Renal cortical epithelial cell (primary cell): ENCODE results near the gene TCF21. TPM values are rescaled to one million over a fixed set of nuclear protein-coding genes. Genes with fewer than 3 reads are reported as not detected.
"Not testable (repeated sequence)": the region's sequence is repeated elsewhere in the genome, so short reads cannot be mapped to it uniquely, and the experiment has no call there.

Experiments
- DNase-seq: peaks from one replicate; pipeline ENCODE4 v3.0.0-alpha.2; 2011; ENCODE audit warnings: low read depth
- total RNA-seq: library from RNA; depleted of rRNA; stranded (reverse); fragments of >200 nt; gene quantifications from 2 replicates; pipeline ENCODE4 v1.2.3, GENCODE V29; 2014

TCF21 gene
- total RNA-seq: not detected in 2 replicates

DNA sequence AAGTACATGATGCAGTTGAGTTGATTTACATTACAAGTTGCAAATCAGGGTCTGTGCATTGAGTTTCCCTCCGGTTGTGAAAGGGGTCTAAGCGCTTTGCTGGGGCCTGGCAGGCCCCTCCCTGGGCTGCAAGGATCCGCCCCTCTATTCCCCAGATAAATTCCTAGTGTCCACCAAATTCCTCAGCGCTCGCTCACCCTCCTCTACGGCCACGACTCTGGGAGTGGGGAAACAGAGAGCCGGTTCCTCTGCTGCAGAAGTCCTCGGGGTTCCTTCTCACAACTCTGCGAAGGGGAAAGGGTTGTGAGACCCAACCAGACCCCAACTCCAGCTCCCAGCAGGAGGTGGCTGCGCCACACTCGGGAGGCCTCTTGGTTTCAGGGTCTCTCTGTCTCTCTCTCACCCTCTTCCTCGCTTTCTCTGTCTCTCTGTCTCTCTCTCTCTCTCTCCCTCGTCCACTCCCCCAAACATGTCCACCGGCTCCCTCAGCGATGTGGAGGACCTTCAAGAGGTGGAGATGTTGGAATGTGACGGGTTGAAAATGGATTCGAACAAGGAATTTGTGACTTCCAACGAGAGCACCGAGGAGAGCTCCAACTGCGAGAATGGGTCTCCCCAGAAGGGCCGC is at the start of gene TCF21:
Gene TCF21, plus strand, starts transcription at position 185 of the 628 bp plus-strand sequence. Its CDS starts 285 bp downstream, at position 470.
- peak; percentile 16 for DNase-seq

DNA sequence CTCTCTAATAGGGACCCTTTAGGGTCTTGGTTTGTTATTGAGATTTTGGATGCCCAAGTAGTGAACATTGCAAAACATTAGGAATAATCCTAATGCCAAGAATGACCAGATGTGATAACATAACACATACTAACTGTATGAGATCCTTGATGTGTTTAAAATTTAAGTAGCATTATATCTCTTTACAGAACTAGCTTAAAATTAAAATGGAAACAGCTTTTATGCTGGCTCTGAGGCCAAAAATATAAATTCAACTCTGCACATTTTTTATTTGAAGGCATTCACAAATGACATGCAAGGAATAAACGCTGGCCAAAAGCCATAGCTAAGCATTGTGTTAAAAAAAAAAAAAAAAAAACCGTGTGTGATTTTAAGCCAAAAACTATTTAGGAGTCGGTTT is 47.7 kb upstream of the TCF21 start:
- DNase-seq: no peak

DNA sequence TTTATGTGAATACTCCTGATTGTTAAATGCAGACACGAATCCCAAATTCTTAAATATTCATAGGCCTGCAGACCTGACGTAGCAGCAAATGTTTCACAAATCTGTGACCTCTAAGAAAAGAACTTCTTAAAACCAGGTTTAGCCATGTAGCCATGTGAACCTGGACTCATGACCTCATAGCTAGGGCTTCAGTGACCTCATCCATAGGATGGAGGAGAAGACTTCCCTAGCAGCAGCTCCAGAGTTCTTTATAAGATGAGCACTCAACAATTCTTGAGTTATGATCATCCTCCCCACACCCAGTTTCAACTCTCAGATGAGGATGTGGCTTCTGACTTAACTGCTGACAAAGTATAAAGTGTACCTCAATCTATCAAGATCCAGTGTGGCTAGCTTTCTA is 45.8 kb upstream of the TCF21 start:
- DNase-seq: no peak

DNA sequence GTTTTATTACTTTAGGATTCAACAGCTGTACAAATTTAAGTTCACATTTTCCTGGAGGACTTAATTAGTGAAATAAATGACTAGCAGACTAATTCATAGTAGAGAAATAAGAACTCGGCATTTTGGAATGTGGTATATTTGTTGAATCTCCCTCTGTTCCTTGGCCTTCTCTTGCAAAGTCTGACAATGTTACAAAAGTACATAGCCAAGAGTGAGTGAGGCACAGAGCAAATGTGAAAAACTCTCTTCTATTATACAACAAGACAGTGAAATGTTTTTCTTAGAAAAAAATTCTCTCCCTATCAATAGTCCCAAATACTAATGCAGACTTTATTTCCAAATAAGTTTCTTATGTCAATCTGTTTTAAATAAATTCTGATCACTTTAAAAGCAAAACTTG is 44.2 kb upstream of the TCF21 start:
- DNase-seq: no peak

DNA sequence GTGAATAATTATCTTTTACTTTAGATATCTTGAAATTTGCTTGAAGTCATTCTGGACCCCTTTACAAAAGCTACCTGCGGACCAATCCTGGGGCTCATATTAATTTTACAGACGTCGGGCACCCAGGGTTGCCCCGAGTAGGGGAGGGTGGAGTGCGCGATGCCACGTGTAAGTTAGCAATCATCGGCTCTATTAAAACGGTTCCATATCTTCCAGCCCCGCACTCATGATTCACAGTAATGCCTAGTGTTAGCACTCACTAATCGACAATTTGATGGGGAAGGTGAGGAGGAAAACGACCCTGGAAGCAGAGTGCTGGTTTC is 34.9 kb upstream of the TCF21 start:
- DNase-seq: no peak

DNA sequence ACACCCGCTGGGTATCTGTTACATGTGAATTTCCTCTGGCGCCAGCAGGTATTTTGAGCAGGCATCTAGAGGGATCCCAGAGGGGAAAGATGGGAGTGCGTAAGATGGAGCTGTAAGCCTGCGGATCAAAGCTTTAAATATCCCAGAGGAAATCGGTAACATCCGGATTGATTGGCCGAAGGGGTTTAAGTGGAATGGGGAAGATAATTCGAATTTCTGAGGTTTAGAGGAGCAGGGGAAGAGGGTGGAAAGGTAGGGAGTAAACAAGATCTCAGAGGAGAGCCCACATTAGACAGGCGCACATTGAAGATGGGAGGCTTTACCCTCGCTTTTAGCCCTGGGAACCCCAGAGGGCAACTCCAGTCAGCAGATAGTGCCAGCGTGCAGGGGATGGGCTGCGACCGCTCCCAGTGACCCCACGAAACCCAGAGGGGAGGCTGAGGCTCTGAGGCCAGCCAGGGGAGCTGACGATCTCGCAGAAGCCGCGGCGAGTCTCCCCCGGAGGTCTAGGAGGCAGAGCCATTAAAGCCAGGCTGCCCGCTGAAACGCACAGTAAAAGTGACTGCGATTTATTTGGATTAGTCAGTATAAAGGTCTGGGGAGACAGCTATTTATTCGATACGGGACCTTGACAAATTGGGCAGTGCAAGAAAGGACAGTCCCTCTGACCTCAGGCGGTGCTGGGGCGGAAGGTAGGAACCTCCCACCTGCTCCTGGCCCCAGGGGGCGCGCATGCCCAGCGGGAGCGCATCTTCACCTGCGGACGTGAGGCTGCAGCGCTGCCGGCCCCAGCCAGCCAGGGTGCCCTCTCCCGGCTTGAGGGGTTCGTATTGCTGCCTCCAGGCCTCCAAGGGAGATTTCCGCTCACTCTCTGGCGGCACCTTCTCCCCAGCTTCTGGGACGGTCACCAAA is 34.3 kb upstream of the TCF21 start:
- no peak for DNase-seq

DNA sequence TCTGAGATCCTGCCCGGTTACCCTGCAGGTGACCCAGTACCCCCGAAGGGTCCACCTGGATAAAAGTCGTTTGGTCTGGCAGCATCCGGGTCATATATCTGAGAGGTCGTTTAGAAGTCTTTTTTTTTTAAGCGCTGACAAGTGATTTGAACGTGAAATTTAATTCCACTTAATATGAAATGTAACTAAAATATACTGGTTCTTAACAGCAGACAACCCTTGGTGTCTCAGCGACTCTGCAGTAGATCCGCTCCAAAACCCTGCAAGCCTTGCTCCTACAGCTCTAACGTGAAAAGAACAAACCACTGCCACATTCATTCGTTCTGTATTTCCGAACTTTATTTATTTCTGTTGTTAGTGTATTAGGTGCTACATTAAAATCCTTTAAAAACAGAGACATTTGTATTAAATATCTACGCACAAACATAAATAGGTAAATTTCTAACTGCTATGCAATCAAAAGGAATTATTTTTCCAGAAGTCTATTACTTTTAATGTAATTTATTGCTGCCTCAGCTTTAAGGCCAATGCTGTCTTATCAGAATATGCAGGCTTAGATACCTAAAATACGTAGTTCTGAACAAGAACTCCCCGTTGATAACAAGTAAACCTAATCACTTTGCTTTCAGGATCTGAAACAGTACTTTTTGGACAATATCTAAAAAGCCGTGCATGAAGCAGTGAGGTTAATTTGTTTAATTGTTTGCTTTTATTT is 33.5 kb upstream of the TCF21 start:
- DNase-seq: peak; percentile 6

DNA sequence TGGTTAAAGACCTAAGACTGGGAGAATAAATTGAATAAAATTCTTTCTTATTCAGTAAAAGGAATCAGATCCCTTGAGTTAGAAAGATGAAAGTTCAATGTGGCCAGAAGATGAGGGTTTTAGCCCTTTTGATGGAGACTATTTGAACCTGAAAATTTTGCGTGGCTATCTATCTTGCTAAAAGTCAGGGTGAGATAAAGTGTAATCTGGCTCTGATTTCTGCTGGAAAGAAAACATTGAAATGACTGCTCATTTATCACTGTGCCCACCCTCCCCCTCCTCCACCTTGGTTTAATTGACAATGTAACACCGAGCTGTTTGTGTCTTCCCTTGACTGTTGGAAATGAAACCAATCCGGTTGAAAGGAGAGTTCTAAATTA is 32.9 kb upstream of the TCF21 start:
- DNase-seq: no peak

DNA sequence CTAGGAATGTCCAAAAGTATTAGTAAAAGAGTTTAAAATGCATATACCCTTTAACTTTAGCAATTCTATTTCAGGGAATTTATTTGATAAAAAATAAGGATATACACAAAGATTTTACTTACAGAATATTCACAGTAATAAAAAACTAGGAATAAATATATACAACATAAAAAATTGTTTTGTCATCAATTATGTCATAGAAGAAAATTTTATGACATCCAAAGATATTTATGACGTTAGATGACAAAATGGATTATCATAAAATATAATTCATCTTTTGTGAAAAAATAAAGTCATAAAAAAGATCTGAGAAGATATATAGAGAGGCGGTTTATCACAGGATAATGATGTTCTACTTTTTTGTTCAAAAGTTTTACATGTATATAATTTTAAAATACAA is 32.0 kb upstream of the TCF21 start:
- no peak for DNase-seq

DNA sequence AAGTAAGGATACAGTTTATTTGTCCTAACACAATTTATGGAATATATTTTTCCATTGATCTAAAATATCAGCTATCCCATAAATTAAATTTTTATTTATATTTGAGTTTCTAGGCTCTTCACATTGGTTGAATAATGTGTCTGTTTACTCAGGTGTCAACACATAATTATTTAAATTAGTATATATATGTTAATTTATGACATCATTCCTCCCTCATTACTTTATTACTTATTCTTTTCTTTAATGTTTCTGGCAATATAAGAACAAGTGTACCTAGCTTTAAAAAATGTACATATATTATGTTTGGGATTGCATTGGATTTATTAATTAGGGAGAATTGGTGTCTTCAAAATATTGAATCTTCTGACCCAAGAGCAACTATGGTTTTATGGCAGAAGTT is 31.2 kb upstream of the TCF21 start:
- DNase-seq: no peak

DNA sequence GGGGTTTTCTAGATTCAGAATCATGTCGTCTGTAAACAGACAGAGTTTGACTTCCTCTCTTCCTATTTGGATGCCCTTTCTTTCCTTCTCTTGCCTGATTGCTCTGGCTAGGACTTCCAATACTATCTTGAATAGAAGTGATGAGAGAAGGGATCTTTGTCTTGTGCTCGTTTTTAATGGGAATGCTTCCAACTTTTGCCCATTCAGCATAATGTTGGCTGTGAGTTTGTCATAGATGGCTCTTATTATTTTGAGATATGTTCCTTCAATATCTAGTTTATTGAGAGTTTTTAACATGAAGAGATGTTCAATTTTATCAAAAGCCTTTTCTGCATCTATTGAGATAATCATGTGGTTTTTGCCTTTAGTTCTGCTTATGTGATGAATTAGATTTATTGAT is 27.6 kb upstream of the TCF21 start:
- DNase-seq: not testable (repeated sequence)

DNA sequence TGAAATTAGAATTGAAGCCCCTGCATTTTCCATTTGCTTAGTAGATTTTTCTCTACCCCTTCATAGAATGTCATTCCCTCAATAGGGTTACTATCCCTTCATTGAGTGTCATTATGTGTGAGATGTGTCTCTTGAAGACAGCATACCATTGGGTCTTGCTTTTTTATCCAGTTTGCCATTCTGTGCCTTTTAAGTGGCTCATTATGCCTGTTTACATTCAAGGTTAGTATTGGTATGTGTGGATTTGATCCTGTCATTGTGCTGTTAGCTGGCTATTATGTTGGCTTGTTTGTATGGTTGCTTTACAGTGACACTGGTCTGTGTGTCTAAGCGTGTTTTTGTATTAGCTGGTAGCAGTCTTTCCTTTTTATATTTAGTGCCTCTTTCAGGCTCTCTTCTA is 25.7 kb upstream of the TCF21 start:
- DNase-seq: no peak

DNA sequence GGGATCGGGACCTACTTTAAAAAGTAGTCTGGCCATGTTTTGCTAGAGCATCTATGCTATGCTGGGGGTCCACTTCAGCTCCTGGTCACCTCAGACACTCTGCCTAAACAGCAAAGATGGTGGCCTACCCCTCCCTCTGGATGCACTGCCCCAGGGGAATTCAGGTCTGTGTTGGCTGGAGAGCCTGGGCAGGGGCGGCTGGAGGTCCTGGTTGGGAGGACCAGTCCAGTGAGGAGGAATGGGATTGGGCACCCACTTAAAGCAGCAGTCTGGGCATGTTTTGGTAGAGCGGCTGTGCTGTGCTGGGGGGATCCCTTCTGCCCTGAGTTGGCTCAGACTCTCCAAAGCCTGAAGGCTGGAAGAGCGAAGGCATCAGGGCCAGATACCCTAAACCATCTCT is 23.2 kb upstream of the TCF21 start:
- no peak for DNase-seq

DNA sequence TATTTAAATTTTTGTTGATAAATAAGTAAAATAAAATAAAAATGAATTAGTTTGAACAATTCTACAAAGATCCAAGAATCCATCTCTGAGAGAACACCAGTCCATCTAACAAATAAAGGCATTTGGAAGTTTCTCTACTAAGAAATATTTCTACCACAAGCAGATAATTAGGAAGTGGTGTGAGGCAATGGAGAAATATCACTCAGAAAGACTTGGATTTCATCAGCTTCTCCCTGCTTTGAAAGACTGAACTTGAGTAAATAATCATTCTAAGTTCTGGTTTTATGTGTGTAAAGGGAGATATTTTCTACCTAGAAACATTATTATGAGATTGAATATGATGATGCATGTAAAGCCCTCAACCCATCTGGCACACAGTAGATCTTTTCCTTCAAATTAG is 17.8 kb upstream of the TCF21 start:
- DNase-seq: no peak

DNA sequence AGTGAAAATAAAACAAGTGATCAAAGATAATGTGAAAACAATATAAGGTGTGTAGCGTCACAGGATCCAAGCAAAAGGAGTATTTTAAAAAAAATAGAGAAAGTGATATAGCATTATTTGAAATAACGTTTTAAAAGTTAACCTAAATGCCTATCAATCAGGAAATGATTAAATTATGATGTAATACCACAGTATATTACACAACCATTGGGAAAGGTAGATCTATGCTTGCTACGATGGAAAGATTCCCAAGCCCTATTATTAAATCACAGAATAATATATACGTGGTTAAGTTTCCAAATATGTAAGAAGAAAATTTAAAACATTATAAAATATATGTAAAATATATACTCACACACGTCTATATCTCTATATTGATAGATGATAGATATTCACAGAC is 15.4 kb upstream of the TCF21 start:
- no peak for DNase-seq

DNA sequence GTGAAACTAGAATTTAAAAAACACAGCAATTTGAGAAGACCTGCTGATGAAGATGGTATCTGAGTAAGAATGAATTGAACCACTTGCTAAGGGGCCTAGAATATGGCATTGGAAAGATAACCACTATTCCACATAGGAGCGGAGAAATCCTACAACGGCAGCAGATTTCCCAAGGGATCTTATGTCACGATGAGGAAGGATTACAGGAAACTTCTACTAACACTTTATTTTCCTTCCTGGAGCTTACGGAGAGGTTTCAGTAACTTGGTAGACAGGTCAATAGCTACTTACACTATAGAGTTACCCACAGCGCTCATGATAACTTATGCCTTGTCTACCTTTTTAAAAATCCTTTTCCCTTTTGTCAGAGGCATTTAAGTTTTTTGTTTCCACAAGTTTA is 11.8 kb upstream of the TCF21 start:
- no peak for DNase-seq

DNA sequence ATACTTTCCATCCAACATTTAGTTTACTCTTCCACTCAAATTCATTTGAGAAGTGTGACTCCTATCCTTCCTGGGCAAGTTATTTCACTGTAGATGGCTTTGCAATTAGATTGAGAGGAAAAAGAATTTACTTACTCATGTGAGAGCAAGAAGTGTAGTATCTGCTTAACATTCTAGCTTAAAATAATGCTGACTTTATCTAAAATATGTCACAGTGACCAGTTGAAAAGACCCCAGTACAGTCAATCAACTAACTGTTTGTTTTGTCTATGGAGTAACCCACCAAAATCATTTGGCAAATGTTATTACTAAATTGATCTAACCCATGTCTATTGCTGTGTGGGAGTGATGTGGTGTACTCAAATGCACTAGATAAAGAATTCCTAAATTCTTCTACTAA is 8.9 kb upstream of the TCF21 start:
- DNase-seq: no peak

DNA sequence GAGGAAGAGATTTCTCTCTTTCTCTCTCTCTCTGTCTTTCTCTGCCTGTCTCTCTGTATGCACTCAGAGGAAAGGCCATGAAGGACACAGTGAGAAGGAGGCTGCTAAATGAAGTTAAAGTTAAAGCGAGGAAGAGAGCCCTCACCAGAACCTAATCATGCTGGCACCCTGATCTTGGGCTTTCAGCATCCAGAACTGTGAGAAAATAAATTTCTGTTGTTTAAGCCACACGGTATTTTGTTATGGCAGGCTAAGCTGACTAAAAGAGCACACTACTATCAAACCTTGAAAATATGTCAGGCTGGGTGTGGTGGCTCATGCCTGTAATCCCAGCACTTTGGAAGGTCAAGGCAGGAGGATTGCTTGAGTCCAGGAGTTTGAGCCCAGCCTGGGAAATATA is 8.0 kb upstream of the TCF21 start:
- no peak for DNase-seq

DNA sequence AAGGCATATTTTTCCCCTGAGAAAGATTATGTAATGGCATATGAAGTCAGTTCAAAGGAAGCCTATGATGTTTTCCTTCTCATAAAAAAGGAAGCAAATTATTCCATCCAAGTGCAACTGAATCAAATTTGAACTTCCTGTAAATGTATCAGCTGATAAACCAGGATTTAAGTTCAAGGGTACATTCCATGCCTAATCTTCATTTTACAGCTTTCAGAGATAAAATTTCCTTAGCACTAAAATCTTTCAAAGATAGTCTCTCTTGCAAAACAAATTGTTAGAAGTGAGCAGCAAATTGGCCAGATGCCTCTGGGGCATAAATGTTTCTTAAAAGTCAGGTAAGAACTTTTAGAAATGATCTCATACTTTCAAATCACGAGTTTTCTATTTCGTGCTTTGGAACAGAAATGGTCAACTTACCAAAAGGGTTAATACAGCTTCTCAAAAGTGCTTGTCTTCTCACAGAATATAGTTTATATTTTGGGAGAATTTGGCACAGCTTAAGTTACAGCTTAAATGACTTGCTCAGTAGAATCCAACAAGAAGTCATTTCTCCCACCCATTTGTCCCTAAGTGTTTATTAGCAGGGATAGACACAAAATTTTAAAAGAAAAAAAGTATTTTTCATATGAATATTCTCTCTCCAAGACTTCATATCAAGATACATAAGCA is 2.7 kb upstream of the TCF21 start:
- DNase-seq: no peak

DNA sequence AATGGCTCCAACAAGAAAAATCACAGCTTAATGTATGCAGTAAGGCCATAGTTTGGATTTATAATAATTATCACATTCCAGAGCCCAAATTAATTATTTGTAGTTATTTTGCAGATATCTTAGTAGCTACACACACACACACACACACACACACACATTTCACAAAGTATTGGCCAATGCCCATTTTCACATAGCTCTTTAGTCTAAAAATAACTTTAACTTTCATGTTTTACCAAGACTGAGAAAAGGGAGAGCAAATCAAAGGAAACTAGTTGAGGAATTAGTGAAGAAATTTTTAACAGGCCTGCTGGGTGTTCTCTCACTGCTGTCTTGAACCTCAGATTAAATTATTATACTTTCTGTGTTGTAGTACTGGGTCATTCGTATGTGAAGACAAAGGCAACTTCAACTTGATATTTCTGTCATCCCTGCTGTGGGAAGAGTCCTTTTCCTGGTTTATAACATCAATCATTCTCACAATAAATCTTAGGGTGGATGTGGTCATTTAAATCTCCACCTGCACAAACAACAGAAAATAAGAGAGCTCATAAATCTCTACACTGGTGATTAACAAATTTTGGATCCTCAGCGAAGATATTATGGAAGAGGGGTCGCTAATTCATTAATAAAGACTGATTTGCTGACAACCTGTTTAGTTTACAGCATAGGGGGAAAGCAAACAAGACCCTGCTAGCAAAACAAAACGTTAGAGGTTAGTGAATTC is 1.6 kb upstream of the TCF21 start:
- DNase-seq: no peak

DNA sequence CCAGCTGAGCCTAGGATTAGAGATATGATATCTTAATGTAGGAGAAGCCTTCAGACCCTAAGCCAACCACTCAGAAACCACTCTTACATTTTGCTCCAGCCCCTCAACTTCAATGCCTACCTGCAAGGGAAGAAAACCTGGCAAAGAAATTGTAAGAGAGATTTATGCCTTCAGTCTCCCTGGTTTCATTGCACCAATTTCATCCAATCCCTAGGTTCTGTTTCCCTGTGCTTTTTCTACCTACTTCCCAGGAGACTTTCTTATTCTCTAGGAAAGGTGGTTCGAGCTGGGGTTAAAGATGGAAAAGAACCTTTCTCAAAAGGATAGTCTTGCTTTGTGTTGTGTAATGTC is 1.1 kb upstream of the TCF21 start:
- DNase-seq: no peak
